Transverse colon (tissue), 4 donors: ENCODE results near the gene MAP2K4. TPM values are rescaled to one million over a fixed set of nuclear protein-coding genes. Genes with fewer than 3 reads are reported as not detected.

ENCODE experiments used
- DNase-seq: peaks from one replicate; pipeline ENCODE4 v3.0.0-alpha.2; 2019
- H3K27ac ChIP-seq, 4 donors: fragments of 200-600 bp; sonication (generic); 2 replicates each; pipeline ENCODE4 v1.5.1; 2016 to 2018; ENCODE audit warnings: inconsistent platforms in 4 of 4
- H3K27me3 ChIP-seq: fragments of 200-600 bp; sonication (generic); 2 replicates; pipeline ENCODE4 v1.5.1; 2017; ENCODE audit warnings: inconsistent platforms
- H3K36me3 ChIP-seq, 4 donors: fragments of 200-600 bp; sonication (generic); 2 replicates each; pipeline ENCODE4 v1.5.1; 2017 to 2019; ENCODE audit warnings: inconsistent platforms in 4 of 4
- H3K4me1 ChIP-seq, 4 donors: fragments of 200-600 bp; sonication (generic); 2 replicates each; pipeline ENCODE4 v1.5.1; 2017 to 2020; ENCODE audit warnings: inconsistent platforms in 4 of 4
- H3K4me3 ChIP-seq, 4 donors: fragments of 200-600 bp; sonication (generic); 1 replicate in 1 of 4; 2 replicates in 3 of 4; pipeline versions ENCODE4 v1.5.1 to v1.6.1; 2017 to 2019; ENCODE audit warnings: inconsistent platforms in 4 of 4
- H3K9me3 ChIP-seq, 2 donors: fragments of 200-600 bp; sonication (generic); 2 replicates each; pipeline ENCODE4 v1.5.1; 2017 to 2019; ENCODE audit warnings: inconsistent platforms in 2 of 2
- EP300 ChIP-seq: sonication (generic); formaldehyde crosslinking; IDR thresholded peaks from one replicate; pipeline ENCODE4 v1.6.1; 2017; ENCODE audit warnings: antibody characterized with exemption, low read depth
- POLR2A ChIP-seq: fragments of 450-650 bp; IDR thresholded peaks from one replicate; pipeline ENCODE4 v1.6.1; 2016; ENCODE audit warnings: antibody characterized with exemption, mild to moderate bottlenecking, moderate library complexity
- POLR2AphosphoS5 ChIP-seq, 3 donors: sonication (generic); formaldehyde crosslinking; IDR thresholded peaks; one replicate each; pipeline ENCODE4 v1.6.1; 2016; ENCODE audit warnings: antibody characterized with exemption in 3 of 3
- WGBS, 2 donors: methylation state at CpG; one replicate each; pipeline ENCODE4 v1.1.5; 2018; ENCODE audit warnings: low coverage in 1 of 2; 5-methylcytosine and 5-hydroxymethylcytosine counted together
- in situ Hi-C, 4 donors: fragments of 200-750 bp; cut with MboI; loops; one replicate each; pipeline versions ENCODE4 v1.15.0 to v1.15.1; 2017; ENCODE audit warnings: low sequenced_read_pairs in 3 of 4, low pct_ligation_motif_present in 1 of 4, low pct_unique_long_range_greater_than_20kb in 1 of 4
- intact Hi-C: fragments of 100-400 bp; cut with DNase I; formaldehyde crosslinking; loops from one replicate; pipeline ENCODE4 v1.15.1; 2023; ENCODE audit warnings: low total_unique reads
- total RNA-seq, 4 donors: library from RNA; depleted of rRNA; stranded (reverse); fragments of >200 nt; gene quantifications; one replicate each; pipeline ENCODE4 v1.1.0, GENCODE V29; 2016
- TF ChIP-seq, protein P1 (sequence below), 5 experiments: fragments of 200-600 bp in 3 of 5; fragments of 450-650 bp in 2 of 5; sonication (generic) in 3 of 5; IDR thresholded peaks; 1 replicate in 2 of 5; 2 replicates in 3 of 5; pipeline ENCODE4 v1.5.1; 2016 to 2017; ENCODE audit warnings: antibody characterized with exemption in 5 of 5, inconsistent platforms in 3 of 5, mild to moderate bottlenecking in 2 of 5, moderate library complexity in 1 of 5

MAP2K4 gene
- total RNA-seq, 4 donors from 2014 or later = 6.2 to 24.0 (median 17.8) TPM

GRCh38 chr17:12024327-12024726, 3.6 kb downstream of the MAP2K4 start:
- H3K9me3 ChIP-seq = no peaks in the 10 kb centered on the region
- in situ Hi-C loops = loop anchor here in 1 of 4 donors (25.0 kb wide), 1 partner anchor 988 kb away; the partner anchor contains the start of gene ELAC2
- intact Hi-C loops = no loop called here
- H3K4me3 ChIP-seq = no peak overlapping the region
- H3K4me1 ChIP-seq = peaks cover 5 to 57% (median 23%) of the 10 kb centered on the region in 4 donors
- 27 to 29% methylated on average over 1 of the region's 1 CpG for WGBS, 2 donors
- DNase-seq = no peak
- H3K36me3 ChIP-seq = peaks cover 0 to 3% (median 0%) of the 10 kb centered on the region in 4 donors
- H3K27ac ChIP-seq = no peak overlapping the region
- TF ChIP-seq POLR2AphosphoS5 (IDR thresholded peaks at IDR 0.05) (no peak), POLR2A (no peak), EP300 (no peak)
- TF ChIP-seq, protein P1, sequence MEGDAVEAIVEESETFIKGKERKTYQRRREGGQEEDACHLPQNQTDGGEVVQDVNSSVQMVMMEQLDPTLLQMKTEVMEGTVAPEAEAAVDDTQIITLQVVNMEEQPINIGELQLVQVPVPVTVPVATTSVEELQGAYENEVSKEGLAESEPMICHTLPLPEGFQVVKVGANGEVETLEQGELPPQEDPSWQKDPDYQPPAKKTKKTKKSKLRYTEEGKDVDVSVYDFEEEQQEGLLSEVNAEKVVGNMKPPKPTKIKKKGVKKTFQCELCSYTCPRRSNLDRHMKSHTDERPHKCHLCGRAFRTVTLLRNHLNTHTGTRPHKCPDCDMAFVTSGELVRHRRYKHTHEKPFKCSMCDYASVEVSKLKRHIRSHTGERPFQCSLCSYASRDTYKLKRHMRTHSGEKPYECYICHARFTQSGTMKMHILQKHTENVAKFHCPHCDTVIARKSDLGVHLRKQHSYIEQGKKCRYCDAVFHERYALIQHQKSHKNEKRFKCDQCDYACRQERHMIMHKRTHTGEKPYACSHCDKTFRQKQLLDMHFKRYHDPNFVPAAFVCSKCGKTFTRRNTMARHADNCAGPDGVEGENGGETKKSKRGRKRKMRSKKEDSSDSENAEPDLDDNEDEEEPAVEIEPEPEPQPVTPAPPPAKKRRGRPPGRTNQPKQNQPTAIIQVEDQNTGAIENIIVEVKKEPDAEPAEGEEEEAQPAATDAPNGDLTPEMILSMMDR (IDR thresholded peaks at IDR 0.05) = no peak
- no peaks in the 10 kb centered on the region for H3K27me3 ChIP-seq

- Histone ChIP-seq H3K27ac (no peak overlapping the region), H3K36me3 (peaks cover 0 to 3% (median 0%) of the 10 kb centered on the region in 4 donors), H3K9me3 (no peaks in the 10 kb centered on the region), H3K27me3 (no peaks in the 10 kb centered on the region), H3K4me1 (peaks cover 0 to 60% (median 16%) of the 10 kb centered on the region in 4 donors), H3K4me3 (no peak overlapping the region)
- DNase-seq = no peak
- WGBS, 2 donors = 63 to 68% methylated on average over 1 of the region's 1 CpG
- in situ Hi-C loops = no loop called here
- intact Hi-C loops = no loop called here
- TF ChIP-seq POLR2AphosphoS5 (IDR thresholded peaks at IDR 0.05) = no peak
- no peak for TF ChIP-seq POLR2A
- TF ChIP-seq, protein P1 (IDR thresholded peaks at IDR 0.05) = no peak
- TF ChIP-seq EP300 = no peak
Observed at GRCh38 chr17:12027658-12028057, 7.0 kb downstream of the MAP2K4 start.

GRCh38 chr17:12028611-12029010, 7.9 kb downstream of the MAP2K4 start:
- Histone ChIP-seq H3K27me3 (no peaks in the 10 kb centered on the region), H3K9me3 (no peaks in the 10 kb centered on the region), H3K27ac (no peak overlapping the region), H3K4me1 (peaks cover 0 to 53% (median 13%) of the 10 kb centered on the region in 4 donors), H3K36me3 (peaks cover 0 to 3% (median 0%) of the 10 kb centered on the region in 4 donors), H3K4me3 (no peak overlapping the region)
- in situ Hi-C loops (no loop called here), intact Hi-C loops (no loop called here)
- DNase-seq = no peak
- 88 to 90% methylated on average over 2 of the region's 2 CpGs for WGBS, 2 donors
- TF ChIP-seq, protein P1 (IDR thresholded peaks at IDR 0.05) = no peak
- no peak for TF ChIP-seq EP300
- no peak for TF ChIP-seq POLR2A
- TF ChIP-seq POLR2AphosphoS5 (IDR thresholded peaks at IDR 0.05) = no peak

DNA sequence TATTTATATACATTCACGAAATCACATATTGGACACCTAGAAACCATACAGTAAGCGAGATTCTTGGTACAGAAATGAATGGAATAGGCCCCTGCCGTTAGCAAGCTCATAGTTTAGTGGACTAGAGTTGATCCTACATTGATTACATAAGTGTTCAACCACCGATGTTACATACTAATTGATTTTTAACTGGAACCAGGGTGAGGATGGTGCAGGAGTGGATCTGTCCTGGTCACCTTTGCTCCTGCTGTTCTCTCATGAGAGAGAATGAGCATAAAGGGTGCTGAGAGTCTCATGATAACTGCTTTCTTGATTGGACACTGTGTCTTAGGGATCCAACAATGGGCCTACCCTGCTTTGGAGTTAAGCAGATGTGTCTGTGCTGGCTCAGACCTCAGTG, 13.9 kb downstream of the MAP2K4 start:
- Histone ChIP-seq H3K27ac (no peak overlapping the region), H3K9me3 (no peaks in the 10 kb centered on the region), H3K36me3 (no peaks in the 10 kb centered on the region), H3K4me1 (peaks cover 0 to 37% (median 5%) of the 10 kb centered on the region in 4 donors), H3K27me3 (no peaks in the 10 kb centered on the region), H3K4me3 (no peak overlapping the region)
- TF ChIP-seq EP300 = no peak
- TF ChIP-seq POLR2A = no peak
- no peak for TF ChIP-seq POLR2AphosphoS5 (IDR thresholded peaks at IDR 0.05)
- TF ChIP-seq, protein P1 (IDR thresholded peaks at IDR 0.05) = no peak
- in situ Hi-C loops = no loop called here
- WGBS, 2 donors = 89 to 93% methylated on average over 4 of the region's 4 CpGs
- no peak for DNase-seq
- intact Hi-C loops = no loop called here
